ENCODE results near the gene THBD.

The THBD gene

DNA sequence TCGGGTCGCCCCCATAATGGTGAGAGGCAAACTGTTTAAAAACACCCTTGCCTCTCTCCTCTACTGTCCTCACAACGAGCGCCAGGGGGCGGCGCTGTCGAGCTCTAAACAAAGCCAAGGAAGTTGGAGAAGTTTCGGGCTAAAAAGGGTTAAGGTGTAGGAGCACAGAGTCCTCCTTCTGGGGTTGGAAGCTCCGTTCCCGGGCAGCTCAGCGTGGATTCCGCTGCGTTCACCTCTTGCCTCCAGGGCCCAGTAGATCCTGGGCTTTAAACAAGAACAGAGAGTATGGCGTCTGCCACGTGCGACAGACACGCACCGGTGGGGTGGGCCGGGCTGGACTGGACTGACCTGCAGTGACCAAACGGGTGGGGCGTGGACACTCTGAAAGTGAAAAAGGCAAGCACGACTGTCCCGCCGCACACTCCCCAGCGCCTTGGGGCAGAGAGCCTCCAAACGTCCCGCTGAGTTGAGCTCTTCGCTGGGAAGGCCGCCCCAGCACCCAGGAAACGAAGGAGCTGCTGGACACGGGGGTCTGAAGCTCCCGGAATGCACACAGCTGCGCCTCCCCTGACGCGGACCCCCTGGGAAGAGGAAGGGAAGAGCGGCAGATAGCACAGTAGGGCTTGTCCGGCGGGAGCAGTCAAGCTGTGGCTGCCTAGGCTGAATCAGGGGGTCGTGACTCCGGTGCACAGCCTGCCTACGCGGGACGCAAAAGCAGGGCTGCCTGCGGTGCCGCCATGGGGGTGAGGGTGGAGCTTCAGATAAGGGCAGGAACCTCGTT is 1.6 kb upstream of the THBD start:
- Histone ChIP-seq H3K36me3 (no peaks in the 10 kb centered on the region), H3K4me3 (ENCODE audit: low read depth in 1 of 2, low read length in 1 of 2) (peak overlapping the region; percentile 83 to 92), H3K9me3 (no peaks in the 10 kb centered on the region), H3K27me3 (peaks cover 90% of the 10 kb centered on the region), H3K27ac (peak overlapping the region; percentile 93), H3K4me1 (ENCODE audit: control insufficient read depth in 1 of 2, insufficient read depth in 1 of 2, low read depth in 1 of 2, low read length in 1 of 2) (peaks cover 29 to 39% of the 10 kb centered on the region in 2 experiments)
- TF ChIP-seq, protein P1, sequence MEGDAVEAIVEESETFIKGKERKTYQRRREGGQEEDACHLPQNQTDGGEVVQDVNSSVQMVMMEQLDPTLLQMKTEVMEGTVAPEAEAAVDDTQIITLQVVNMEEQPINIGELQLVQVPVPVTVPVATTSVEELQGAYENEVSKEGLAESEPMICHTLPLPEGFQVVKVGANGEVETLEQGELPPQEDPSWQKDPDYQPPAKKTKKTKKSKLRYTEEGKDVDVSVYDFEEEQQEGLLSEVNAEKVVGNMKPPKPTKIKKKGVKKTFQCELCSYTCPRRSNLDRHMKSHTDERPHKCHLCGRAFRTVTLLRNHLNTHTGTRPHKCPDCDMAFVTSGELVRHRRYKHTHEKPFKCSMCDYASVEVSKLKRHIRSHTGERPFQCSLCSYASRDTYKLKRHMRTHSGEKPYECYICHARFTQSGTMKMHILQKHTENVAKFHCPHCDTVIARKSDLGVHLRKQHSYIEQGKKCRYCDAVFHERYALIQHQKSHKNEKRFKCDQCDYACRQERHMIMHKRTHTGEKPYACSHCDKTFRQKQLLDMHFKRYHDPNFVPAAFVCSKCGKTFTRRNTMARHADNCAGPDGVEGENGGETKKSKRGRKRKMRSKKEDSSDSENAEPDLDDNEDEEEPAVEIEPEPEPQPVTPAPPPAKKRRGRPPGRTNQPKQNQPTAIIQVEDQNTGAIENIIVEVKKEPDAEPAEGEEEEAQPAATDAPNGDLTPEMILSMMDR (IDR thresholded peaks at IDR 0.05) = peak; percentile 71

DNA sequence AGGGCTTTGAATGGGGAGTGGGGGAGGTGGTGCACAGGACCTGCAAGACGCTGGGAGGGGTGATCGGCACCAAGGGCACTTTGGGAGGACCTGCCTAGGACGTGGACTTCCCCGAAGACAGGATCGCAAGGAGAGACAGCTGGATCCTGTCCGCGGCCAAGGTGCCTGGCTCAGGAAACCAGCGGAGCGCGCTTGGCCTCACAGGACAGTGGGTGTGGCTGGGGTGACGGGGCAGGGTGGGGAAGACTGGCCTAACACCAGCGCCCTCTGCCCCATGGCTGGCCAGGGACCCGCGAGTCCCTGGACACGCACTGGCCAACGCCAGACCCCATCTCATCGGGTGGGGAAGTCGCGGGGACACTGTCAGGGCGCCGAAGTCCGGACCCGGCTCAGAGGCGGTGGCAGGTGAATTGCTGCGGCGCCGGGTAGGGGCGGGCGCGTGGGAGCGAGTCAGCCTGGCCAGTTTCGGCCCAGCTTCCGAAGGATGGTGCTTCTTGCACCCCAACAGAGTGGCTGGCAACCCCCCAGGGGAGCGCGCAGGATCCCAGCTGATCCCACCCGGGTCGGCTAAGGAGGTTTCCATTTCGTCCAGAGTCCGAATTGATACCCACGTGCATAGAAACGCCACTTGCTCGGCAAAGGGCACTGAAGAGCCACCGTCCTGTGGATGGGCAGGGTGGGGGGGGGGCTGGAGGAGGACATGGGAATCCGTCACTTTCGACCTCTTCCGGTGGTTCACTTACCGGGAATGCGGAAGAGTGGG is 785 bp upstream of the THBD start:
- Histone ChIP-seq H3K27me3 (peaks cover 98% of the 10 kb centered on the region), H3K4me1 (ENCODE audit: control insufficient read depth in 1 of 2, insufficient read depth in 1 of 2, low read depth in 1 of 2, low read length in 1 of 2) (peaks cover 29 to 43% of the 10 kb centered on the region in 2 experiments), H3K9me3 (no peaks in the 10 kb centered on the region), H3K27ac (peak overlapping the region; percentile 93), H3K36me3 (no peaks in the 10 kb centered on the region), H3K4me3 (ENCODE audit: low read depth in 1 of 2, low read length in 1 of 2) (peak overlapping the region; percentile 83 to 92)
- TF ChIP-seq, protein P1 (IDR thresholded peaks at IDR 0.05) = no peak

DNA sequence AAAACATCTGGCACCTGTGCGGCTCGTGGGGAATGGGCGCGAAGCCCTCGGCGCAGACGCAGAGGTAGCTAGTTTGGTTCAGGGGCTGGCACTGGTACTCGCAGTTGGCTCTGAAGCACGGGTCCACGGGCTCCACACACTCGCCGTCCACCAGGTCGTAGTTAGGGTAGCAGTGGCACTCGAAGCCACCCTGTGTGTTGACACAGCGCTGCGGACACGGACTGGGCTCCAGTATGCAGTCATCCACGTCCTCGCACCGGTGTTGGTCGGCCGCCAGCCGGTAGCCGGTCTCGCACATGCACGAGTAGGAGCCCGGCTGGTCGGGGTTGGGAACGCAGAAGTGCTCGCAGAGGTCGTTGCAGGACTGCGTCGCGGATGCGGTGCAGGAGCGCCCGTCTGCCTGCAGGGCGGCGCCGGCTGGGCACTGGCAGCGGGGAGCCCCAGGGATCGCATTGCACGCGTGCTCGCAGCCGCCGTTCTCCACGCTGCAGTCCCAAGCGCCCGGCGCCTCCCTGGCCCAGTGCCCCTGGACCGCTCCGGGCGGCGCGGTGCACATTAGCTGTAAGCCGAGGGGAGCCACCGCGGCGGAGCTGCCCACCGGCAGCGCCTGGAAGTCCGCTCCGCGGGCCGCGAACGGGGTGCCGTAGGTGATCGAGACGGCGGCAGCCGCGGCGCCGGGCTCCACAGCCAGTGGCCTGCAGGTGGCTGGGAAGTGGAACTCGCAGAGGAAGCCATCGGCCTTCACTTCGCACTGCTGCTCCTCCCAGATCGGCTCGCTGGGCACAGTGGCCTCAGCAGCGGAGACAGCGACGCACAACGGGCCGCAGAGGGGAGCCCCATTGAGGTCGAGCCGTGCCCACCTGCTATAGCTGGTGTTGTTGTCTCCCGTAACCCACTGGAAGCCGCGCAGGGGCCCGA is 930 bp downstream of the THBD start:
- TF ChIP-seq, protein P1 (IDR thresholded peaks at IDR 0.05) = peak; percentile 92
- no peaks in the 10 kb centered on the region for H3K36me3 ChIP-seq
- peaks cover 93% of the 10 kb centered on the region for H3K27me3 ChIP-seq
- H3K9me3 ChIP-seq = no peaks in the 10 kb centered on the region
- H3K4me3 ChIP-seq (ENCODE audit: low read depth in 1 of 2, low read length in 1 of 2) = peak overlapping the region; percentile 83 to 92
- peaks cover 29 to 50% of the 10 kb centered on the region in 2 experiments for H3K4me1 ChIP-seq (ENCODE audit: control insufficient read depth in 1 of 2, insufficient read depth in 1 of 2, low read depth in 1 of 2, low read length in 1 of 2)
- H3K27ac ChIP-seq = peak overlapping the region; percentile 93

DNA sequence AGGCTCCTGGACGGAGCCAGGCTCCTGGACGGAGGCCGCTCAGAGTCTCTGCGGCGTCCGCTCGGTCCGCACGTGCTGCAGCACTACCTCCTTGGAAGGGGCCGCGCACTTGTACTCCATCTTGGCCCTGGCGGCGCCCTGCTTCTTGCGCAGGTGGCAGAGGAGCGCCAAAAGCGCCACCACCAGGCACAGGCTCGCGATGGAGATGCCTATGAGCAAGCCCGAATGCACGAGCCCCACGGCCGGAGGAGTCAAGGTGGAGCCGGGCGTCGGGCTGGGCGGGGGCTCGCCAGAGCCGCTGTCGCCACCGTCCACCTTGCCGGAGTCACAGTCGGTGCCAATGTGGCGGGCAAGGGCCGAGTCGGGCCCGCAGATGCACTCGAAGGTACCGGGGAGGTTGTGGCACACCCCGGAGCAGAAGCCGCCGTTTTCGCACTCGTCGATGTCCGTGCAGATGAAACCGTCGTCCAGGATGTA is 1.7 kb downstream of the THBD start:
- Histone ChIP-seq H3K27me3 (peaks cover 90% of the 10 kb centered on the region), H3K27ac (peak overlapping the region; percentile 93), H3K36me3 (no peaks in the 10 kb centered on the region), H3K4me1 (ENCODE audit: control insufficient read depth in 1 of 2, insufficient read depth in 1 of 2, low read depth in 1 of 2, low read length in 1 of 2) (peaks cover 29 to 50% of the 10 kb centered on the region in 2 experiments), H3K9me3 (no peaks in the 10 kb centered on the region), H3K4me3 (ENCODE audit: low read depth in 1 of 2, low read length in 1 of 2) (peak overlapping the region; percentile 83 to 92)
- TF ChIP-seq, protein P1 (IDR thresholded peaks at IDR 0.05) = no peak

Measured in neutrophil (primary cell).